Stimulated activated CD8-positive, alpha-beta memory T cell treated with anti-CD3 and anti-CD28 coated beads, Interleukin-2, amount 100 ng/mL, for 1 hour (primary cell): ENCODE results near the gene ZNF763.
"Not testable (repeated sequence)": the region's sequence is repeated elsewhere in the genome, so short reads cannot be mapped to it uniquely, and the experiment has no call there.

Source experiments
- DNase-seq, 2 donors: peaks; one replicate each; pipeline ENCODE4 v3.0.0-alpha.2; 2020; ENCODE audit warnings: low read depth in 2 of 2

ZNF763 gene

GRCh38 chr19:11964858-11965645, at the start of gene ZNF763:
Gene ZNF763, plus strand, starts transcription at chr19:11965040. Its CDS starts 169 bp downstream, at chr19:11965209.
- DNase-seq = peak; percentile 74 to 80

- DNase-seq = no peak
Measured at GRCh38 chr19:11921852-11922495, 42.9 kb upstream of the ZNF763 start.

GRCh38 chr19:11924886-11925650, 39.8 kb upstream of the ZNF763 start, which contains the start of gene ZNF700:
Gene ZNF700, plus strand, starts transcription at chr19:11925107. Its CDS starts 104 bp downstream, at chr19:11925211.
- DNase-seq = peak; percentile 76 to 90

- not testable (repeated sequence) for DNase-seq
Measured at GRCh38 chr19:11925651-11926187, 39.1 kb upstream of the ZNF763 start.

- no peak for DNase-seq
Measured at GRCh38 chr19:11927227-11927626, 37.6 kb upstream of the ZNF763 start.

- no peak for DNase-seq
Measured at GRCh38 chr19:11931051-11931450, 33.8 kb upstream of the ZNF763 start.

GRCh38 chr19:11931513-11931912, 33.3 kb upstream of the ZNF763 start:
- DNase-seq = no peak

GRCh38 chr19:11935829-11936228, 29.0 kb upstream of the ZNF763 start:
- DNase-seq = not testable (repeated sequence)

- not testable (repeated sequence) for DNase-seq
Measured at GRCh38 chr19:11938383-11938782, 26.5 kb upstream of the ZNF763 start.

- DNase-seq = not testable (repeated sequence)
Measured at GRCh38 chr19:11941361-11941887, 23.4 kb upstream of the ZNF763 start.

- no peak for DNase-seq
Measured at GRCh38 chr19:11942008-11942842, 22.6 kb upstream of the ZNF763 start.

- DNase-seq = no peak
Measured at GRCh38 chr19:11942843-11943108, 22.1 kb upstream of the ZNF763 start.

GRCh38 chr19:11944656-11945055, 20.2 kb upstream of the ZNF763 start:
- DNase-seq = no peak

- DNase-seq = no peak
Measured at GRCh38 chr19:11948646-11949045, 16.2 kb upstream of the ZNF763 start.

- DNase-seq = no peak
Measured at GRCh38 chr19:11949201-11949600, 15.6 kb upstream of the ZNF763 start.

GRCh38 chr19:11949614-11950080, 15.2 kb upstream of the ZNF763 start:
- DNase-seq = not testable (repeated sequence)

- no peak for DNase-seq
Measured at GRCh38 chr19:11950312-11950711, 14.5 kb upstream of the ZNF763 start.

- peak; percentile 38 to 62 for DNase-seq
Measured at GRCh38 chr19:11963566-11964355, 1.1 kb upstream of the ZNF763 start.

GRCh38 chr19:11964496-11964857, 363 bp upstream of the ZNF763 start:
- no peak for DNase-seq

- no peak for DNase-seq
Measured at GRCh38 chr19:11970174-11970573, 5.3 kb downstream of the ZNF763 start.
